ENCODE results near the gene PTPN14. TPM values are rescaled to one million over a fixed set of nuclear protein-coding genes. Genes with fewer than 3 reads are reported as not detected.

Gene PTPN14
- total and polyA plus RNA-seq, 12 donors: 5.0 to 71.6 (median 42.3) TPM

- 93 to 100% methylated on average over 1 of the region's 1 CpG for WGBS, 2 donors
- ATAC-seq: no peak
- Histone ChIP-seq H3K4me3 (no peak overlapping the region), H3K27ac (no peak overlapping the region), H3K4me1 (peaks cover 8 to 86% (median 63%) of the 10 kb centered on the region in 9 donors), H3K36me3 (no peaks in the 10 kb centered on the region), H3K9me3 (no peaks in the 10 kb centered on the region), H3K27me3 (peaks cover 0 to under 1% (median 0%) of the 10 kb centered on the region in 7 donors)
- no peak for DNase-seq
- no peak for TF ChIP-seq CTCF (IDR thresholded peaks at IDR 0.05)
- intact Hi-C loops (cut with DNase I): loop anchor here in 3 of 10 donors (5.0 to 10.0 kb wide), 3 partner anchors 38 to 100 kb away; no protein-coding TSS in a partner anchor
Observed at GRCh38 chr1:214544791-214545190, 6.6 kb downstream of the PTPN14 start.

- Histone ChIP-seq H3K27me3 (no peaks in the 10 kb centered on the region), H3K9me3 (no peaks in the 10 kb centered on the region), H3K4me1 (peaks cover 4 to 86% (median 62%) of the 10 kb centered on the region in 9 donors), H3K27ac (peak overlapping the region in 3 of 10 donors; percentile 49 to 59 (median 59)), H3K36me3 (no peaks in the 10 kb centered on the region), H3K4me3 (no peak overlapping the region)
- no peak for TF ChIP-seq CTCF (IDR thresholded peaks at IDR 0.05)
- 68 to 70% methylated on average over 11 of the region's 11 CpGs for WGBS, 2 donors
- intact Hi-C loops (cut with DNase I): loop anchor here in 2 of 10 donors (5.0 to 10.0 kb wide), 2 partner anchors 40 to 98 kb away; no protein-coding TSS in a partner anchor
- ATAC-seq (peak in 6 of 8 donors; percentile 14 to 73 (median 54)), DNase-seq (no peak)
Observed at GRCh38 chr1:214542275-214543199, 8.9 kb downstream of the PTPN14 start.

- no peak overlapping the region for H3K27ac ChIP-seq
- intact Hi-C loops (cut with DNase I): loop anchor here in 2 of 10 donors (5.0 to 10.0 kb wide), 2 partner anchors 39 to 97 kb away; no protein-coding TSS in a partner anchor
- no peaks in the 10 kb centered on the region for H3K36me3 ChIP-seq
- H3K9me3 ChIP-seq: no peaks in the 10 kb centered on the region
- no peak for ATAC-seq
- no peaks in the 10 kb centered on the region for H3K27me3 ChIP-seq
- H3K4me1 ChIP-seq: peaks cover 4 to 86% (median 62%) of the 10 kb centered on the region in 9 donors
- no peak for TF ChIP-seq CTCF (IDR thresholded peaks at IDR 0.05)
- no peak for DNase-seq
- WGBS, 2 donors: 67 to 78% methylated on average over 2 of the region's 2 CpGs
- no peak overlapping the region for H3K4me3 ChIP-seq
Observed at GRCh38 chr1:214541693-214542092, 9.7 kb downstream of the PTPN14 start.

GRCh38 chr1:214541206-214541605 is 10.2 kb downstream of the PTPN14 start:
- ATAC-seq (no peak), DNase-seq (no peak)
- intact Hi-C loops (cut with DNase I): loop anchor here in 2 of 10 donors (5.0 to 10.0 kb wide), 2 partner anchors 39 to 96 kb away; no protein-coding TSS in a partner anchor

More at GRCh38 chr1:214541206-214541605, 10.2 kb downstream of the PTPN14 start:
- no peak overlapping the region for H3K4me3 ChIP-seq
- H3K27ac ChIP-seq: no peak overlapping the region
- no peaks in the 10 kb centered on the region for H3K27me3 ChIP-seq
- 99 to 100% methylated on average over 2 of the region's 2 CpGs for WGBS, 2 donors
- H3K4me1 ChIP-seq: peaks cover 4 to 82% (median 60%) of the 10 kb centered on the region in 9 donors
- TF ChIP-seq CTCF (IDR thresholded peaks at IDR 0.05): no peak
- no peaks in the 10 kb centered on the region for H3K9me3 ChIP-seq
- H3K36me3 ChIP-seq: no peaks in the 10 kb centered on the region
